HG02623 (cell line): ENCODE results near the gene MYT1.

Source experiments
- ATAC-seq: cut with Tn5 transposase; IDR thresholded peaks from one replicate; pipeline ENCODE4 v1.9.1; 2021; ENCODE audit warnings: moderate library complexity; ENCODE audit not compliant: unreplicated experiment

The MYT1 gene

DNA sequence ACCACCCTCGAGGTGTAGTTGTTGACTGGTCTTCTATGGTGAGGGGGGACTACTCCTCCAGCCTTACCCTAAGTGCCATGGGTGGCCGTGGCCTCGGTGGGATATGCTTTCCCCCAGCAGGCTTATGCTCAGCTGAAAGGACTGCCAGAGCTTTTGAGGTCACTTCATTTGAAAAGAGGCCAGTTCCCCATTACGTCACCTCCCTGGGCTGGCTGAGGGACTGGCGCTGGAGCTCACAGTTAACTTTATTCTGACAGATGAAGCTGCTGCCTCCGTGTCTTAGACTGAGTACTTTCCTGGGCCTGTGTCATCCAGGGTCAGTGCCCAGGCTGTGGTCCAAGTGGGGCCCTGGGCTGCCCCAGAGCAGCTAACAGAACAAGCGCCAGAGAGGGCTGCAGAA is 48.5 kb downstream of the MYT1 start:
- ATAC-seq = no peak

- ATAC-seq = no peak
Measured at GRCh38 chr20:64214113-64214512, 49.9 kb downstream of the MYT1 start.

GRCh38 chr20:64214952-64215351 is 50.7 kb downstream of the MYT1 start:
- no peak for ATAC-seq

GRCh38 chr20:64216036-64216435 is 51.8 kb downstream of the MYT1 start:
- ATAC-seq = no peak

DNA sequence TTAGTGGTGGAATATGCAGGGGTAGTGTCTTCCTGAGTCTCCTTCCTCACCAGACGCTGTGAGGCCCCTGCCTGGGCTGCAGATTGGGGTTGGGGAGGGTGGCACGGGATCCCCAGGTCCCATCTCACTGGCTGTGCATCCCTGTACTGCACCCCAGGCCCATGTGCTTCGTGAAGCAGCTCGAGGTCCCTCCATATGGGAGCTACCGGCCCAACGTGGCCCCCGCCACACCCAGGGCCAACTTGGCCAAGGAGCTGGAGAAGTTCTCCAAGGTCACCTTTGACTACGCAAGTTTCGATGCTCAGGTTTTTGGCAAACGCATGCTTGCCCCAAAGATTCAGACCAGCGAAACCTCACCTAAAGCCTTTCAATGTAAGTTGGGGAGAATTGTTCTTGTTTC is 52.7 kb downstream of the MYT1 start:
- no peak for ATAC-seq

DNA sequence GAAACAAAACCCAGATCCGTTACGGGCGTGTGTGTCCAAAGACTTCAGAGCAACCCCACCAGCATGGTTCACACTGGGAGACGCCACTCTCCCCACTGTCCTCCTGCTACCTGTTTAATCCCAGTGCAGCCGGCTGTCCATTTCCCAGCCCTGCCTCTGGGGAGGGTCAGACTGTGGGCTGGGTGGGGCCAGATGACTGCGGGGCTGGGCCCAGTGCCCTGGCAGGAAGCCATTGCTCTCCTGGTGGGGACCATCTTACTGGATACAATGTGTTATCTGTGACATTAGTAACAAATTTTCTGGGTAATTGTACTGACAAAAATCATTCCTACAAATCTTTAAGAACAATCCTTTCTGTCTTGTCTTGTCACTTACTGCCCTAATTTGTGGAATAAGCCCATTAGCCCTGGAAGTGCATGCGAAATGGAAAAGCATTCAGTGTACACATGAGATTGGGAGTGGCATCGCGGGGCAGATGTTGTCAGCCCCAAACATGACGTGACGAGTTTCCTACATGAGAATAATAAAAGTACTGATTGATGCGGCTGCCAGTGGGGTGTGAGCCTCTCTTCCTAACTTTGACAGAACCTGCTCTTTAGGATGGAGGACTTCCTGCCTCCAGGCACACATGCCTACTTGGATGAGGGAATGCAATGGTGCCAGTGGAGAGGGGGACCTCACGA is 53.4 kb downstream of the MYT1 start:
- ATAC-seq = no peak

DNA sequence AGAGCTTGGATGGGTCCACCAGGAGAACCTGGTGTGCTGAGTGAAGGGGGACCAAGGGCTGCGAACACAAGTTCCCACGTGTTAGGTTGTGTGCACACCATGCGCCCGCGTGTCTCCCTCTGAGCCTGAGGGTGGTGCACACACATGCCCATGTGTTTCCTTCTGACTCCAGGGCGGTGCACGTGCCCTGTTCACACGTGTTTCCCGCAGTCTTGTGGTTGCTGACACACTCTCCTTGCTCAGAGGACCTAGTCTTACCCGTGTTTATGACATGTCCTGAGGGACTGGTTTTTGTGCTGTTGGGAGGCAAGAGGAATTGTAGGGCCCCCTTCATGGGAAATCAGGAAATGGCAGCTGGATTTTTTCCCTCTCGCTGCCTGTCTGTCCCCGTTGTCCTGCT is 55.0 kb downstream of the MYT1 start:
- ATAC-seq = no peak

- no peak for ATAC-seq
Measured at GRCh38 chr20:64219730-64220129, 55.5 kb downstream of the MYT1 start.

DNA sequence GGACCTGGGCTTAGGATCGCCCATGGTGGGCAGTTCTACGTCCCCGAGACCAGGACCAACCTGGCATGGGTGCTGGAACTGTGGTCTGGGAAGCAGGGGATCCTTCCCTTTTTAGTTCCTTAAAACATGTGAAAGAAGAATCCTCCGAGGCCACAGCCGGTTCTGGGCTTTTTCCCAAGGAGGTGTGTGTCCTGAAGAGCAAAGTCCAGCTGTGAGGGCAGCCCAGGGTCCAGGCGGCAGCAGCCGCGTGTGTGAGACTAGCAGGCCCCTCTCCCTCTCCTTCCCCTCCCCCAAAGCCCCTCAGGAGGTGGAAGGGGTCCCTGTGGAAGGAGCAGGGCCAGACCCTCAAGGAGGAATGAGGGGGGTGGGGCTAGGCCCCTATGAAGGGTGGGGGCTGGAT is 56.2 kb downstream of the MYT1 start:
- no peak for ATAC-seq

DNA sequence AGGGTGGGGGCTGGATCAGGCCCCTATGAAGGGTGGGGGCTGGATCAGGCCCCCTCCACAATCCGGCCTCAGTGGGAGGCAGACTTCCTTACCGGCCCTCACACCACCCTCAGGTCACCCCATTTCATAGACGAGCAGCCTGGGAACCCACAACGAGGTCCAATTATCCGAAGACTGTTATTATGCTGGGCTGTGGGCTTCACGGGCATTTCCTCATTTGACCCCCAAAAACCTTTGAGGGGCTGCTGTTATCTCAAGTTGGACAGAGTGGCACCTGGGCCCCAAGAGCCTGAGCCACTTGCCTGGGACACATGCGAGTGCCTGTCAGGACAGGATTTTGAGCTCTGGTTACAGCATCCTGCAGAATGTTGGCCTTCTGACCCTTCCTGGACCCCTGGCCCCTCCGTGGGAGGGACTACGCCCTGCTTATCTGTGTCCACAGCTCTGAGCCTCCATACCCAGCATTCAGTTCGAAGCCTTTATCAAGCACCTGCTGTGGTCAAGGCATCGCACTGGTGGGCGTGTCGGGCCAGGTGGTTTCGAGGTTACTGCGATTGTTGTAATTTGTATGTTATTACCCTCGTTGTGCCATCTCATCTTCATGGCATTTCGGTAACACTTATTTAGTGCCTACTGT is 56.8 kb downstream of the MYT1 start:
- no peak for ATAC-seq

DNA sequence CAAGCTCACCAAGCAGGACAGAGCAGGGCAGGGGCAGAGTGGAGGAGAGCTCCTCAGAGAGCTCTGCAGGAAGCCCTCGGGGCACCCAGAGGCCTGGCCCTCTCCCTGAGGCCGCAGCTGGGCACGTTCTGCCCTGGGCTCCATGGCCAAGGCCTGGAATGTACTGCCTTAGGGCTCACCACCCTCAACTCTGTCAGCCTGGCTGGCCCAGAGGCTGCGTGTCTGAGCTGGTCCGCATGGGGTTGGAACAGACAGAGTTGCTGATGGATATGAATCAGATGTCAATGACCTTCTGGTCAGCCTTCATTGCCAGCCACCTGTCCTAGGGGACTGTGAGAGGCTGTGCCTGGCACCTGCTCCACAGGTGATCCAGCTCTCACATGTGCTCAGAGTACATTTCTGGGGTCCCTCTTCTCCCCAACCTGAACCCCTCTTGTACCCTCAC is 58.1 kb downstream of the MYT1 start:
- no peak for ATAC-seq

GRCh38 chr20:64222851-64223525 is 58.7 kb downstream of the MYT1 start:
- ATAC-seq = no peak

- no peak for ATAC-seq
Measured at GRCh38 chr20:64223526-64224067, 59.3 kb downstream of the MYT1 start.

GRCh38 chr20:64224351-64225170 is 60.3 kb downstream of the MYT1 start:
- no peak for ATAC-seq

GRCh38 chr20:64225171-64225595 is 60.9 kb downstream of the MYT1 start:
- no peak for ATAC-seq

DNA sequence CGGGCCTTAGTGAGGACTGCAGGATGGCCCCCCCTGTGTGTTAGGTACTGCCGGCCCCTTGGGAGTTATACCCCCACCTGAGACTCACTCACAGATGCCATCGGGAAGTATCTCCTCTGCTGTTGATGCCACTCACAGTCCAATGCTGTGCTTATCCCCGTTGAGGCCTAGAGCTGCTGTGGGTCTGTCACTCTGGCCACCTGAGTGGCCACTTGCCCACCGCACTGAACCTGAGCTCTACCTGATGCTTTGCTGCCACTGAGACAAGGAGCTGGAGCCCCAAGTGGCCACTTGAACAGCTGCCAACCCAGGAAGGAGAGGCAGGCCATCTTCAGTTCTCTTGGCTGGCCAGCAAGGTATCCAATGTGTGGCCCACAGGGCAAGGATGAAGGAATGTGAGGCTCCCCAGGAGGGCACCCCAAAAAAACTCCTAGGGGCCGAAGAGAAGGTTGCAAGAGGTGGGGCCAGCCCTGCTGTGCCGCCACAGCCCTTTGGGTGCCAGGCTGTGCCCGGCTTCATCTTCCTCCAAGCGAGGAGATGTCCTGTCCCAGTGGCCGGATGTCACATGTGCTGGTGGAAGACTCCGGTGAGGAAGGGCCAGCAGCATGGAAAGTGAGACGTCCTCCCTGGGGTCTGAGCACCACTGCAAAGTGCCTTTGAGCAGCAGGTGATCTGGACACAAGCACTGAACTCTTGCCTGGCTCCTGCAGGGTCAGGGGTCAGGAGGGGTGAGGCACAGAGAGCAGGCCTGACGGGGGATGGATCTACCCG is 61.8 kb downstream of the MYT1 start:
- no peak for ATAC-seq

DNA sequence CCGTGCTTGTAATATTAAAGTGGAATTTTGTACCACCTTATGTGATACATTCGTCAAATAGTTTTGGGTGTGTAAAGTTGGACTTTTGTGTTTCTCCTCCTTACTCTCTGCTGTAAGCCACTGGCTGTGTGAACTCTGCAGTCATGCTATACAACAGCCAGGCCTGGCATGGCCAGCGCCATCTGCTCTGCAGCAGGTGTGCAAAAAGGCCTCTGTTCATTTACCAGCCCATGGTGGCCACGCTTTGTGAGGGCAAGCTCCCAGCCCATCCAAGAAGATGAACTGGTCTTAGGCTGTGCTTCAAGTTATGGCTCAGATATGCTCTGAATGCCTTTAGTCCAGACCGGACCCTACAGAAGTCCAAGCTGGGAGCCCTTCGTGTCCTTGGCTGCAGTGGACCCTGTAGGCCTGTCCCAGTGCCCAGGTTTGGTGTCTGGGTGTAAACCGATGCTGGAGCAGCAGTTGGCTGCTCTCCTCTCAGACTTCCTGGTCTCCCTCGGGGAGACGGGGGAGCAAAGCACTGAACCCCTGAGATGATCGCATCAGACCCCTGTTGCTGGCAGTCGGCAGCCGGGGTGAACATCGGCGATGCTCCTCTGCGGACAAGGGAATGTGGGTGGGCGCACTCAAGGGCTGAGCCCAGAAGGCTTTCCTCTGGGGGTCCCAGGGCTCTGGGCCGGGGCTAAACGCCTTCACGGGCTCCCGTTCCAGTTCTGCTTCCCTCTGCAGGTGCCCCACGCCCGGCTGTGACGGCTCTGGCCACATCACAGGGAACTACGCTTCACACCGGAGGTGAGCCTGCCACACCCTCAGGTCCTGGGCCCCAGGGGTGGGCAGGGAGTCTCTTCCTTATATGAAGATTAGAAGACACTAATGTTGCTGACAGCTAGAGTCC is 62.7 kb downstream of the MYT1 start:
- ATAC-seq = no peak

DNA sequence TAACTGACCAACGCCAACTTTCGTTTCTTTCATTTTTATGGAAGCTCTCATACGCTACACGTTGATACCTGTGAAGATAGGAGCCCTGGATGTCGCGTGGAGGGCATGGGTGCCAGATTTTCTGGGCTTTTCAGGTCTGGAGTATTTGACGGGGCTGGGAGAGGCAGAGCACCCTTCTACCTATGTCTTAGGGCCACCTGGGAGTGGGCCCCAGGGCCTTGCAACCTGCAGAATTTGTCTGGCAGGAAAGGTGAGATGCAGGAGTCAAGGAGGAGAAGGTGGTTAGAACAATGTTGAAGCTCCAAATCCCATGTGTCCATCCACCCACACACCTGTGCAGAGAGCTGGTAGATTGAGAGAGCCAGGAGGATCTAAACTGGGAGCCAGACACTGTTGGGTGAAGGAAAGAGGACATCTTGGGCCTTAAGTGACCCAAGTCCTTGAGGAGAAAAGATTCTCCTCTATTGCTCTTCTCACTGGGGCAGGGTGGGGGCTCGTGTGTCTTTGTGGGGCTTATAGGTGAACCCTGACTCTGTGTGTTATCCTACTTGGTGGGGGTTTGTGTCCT is 63.9 kb downstream of the MYT1 start:
- ATAC-seq = no peak
